T-cell (primary cell): ENCODE measurements around the gene HLCS. TPM values are rescaled to one million over a fixed set of nuclear protein-coding genes. Genes with fewer than 3 reads are reported as not detected.

Experiments used
- ATAC-seq, 4 experiments: fragments of 200-7000 bp in 3 of 4; fragments of 150-1000 bp in 1 of 4; cut with Tn5 transposase; replicated peaks in 1 of 4; 1 replicate in 3 of 4; 2 replicates in 1 of 4; pipeline ENCODE4 v1.10.0; 2021; ENCODE audit warnings: moderate library complexity in 3 of 4, mild to moderate bottlenecking in 2 of 4, moderate number of reproducible peaks in 1 of 4
- CTCF ChIA-PET, 2 donors: fragments of 300-600 bp; sonication (Branson Sonifier 250); formaldehyde crosslinking; loops; one replicate each; lab custom pipeline; 2022; ENCODE audit warnings: antibody characterized with exemption in 2 of 2; lab: Charles Lee
- POLR2A ChIA-PET, 2 donors: fragments of 300-600 bp; sonication (Branson Sonifier 250); formaldehyde crosslinking; loops; one replicate each; lab custom pipeline; 2022; ENCODE audit warnings: antibody characterized with exemption in 2 of 2; lab: Charles Lee
- DNase-seq, 35 experiments: peaks; one replicate each; pipeline versions ENCODE4 v3.0.0 to v3.0.0-alpha.2; 2013 to 2023
- H3K27ac ChIP-seq: one replicate; pipeline ENCODE4 v1.5.1; 2013; ENCODE audit warnings: low read length
- H3K27me3 ChIP-seq, 2 experiments: replicated peaks in 1 of 2; 1 replicate in 1 of 2; 2 replicates in 1 of 2; pipeline versions ENCODE4 v1.6.1 to v1.7.0; 2013; ENCODE audit warnings: low read length in 1 of 2, mixed read lengths in 1 of 2; ENCODE audit not compliant: control insufficient read depth in 2 of 2, insufficient read depth in 2 of 2; ENCODE audit errors: extremely low read depth in 1 of 2
- H3K36me3 ChIP-seq, 2 donors: 1 replicate in 1 of 2; 2 replicates in 1 of 2; pipeline versions ENCODE4 v1.6.1 to v1.7.0; 2013; ENCODE audit warnings: low read length in 1 of 2; ENCODE audit not compliant: control insufficient read depth in 2 of 2, insufficient read depth in 1 of 2; ENCODE audit errors: extremely low read depth in 1 of 2
- H3K4me1 ChIP-seq, 2 experiments: 1 replicate in 1 of 2; 2 replicates in 1 of 2; pipeline versions ENCODE4 v1.6.1 to v1.7.0; 2013; ENCODE audit warnings: low read length in 2 of 2, mixed read lengths in 1 of 2; ENCODE audit not compliant: insufficient read depth in 2 of 2, control insufficient read depth in 1 of 2; ENCODE audit errors: extremely low read depth in 1 of 2
- H3K4me3 ChIP-seq, 2 donors: 1 replicate in 1 of 2; 2 replicates in 1 of 2; pipeline versions ENCODE4 v1.5.1 to v1.7.0; 2013; ENCODE audit warnings: mild to moderate bottlenecking in 2 of 2, low read length in 1 of 2, moderate library complexity in 1 of 2; ENCODE audit not compliant: control insufficient read depth in 1 of 2; ENCODE audit errors: extremely low read depth in 1 of 2
- H3K9me3 ChIP-seq: 2 replicates; pipeline ENCODE4 v1.7.0; 2013
- H3K27ac Mint-ChIP-seq, 2 donors: one replicate each; pipeline ENCODE4 v1.8.0; 2020 to 2021; ENCODE audit warnings: mild to moderate bottlenecking in 2 of 2, mixed read lengths in 2 of 2
- H3K27me3 Mint-ChIP-seq, 2 donors: one replicate each; pipeline ENCODE4 v1.8.0; 2021 to 2022; ENCODE audit warnings: mixed read lengths in 2 of 2
- H3K36me3 Mint-ChIP-seq: one replicate; pipeline ENCODE4 v1.8.0; 2021; ENCODE audit warnings: mixed read lengths
- H3K4me1 Mint-ChIP-seq, 3 donors: one replicate each; pipeline ENCODE4 v1.8.0; 2020 to 2022; ENCODE audit warnings: mixed read lengths in 3 of 3, mild to moderate bottlenecking in 1 of 3
- H3K4me3 Mint-ChIP-seq, 3 donors: one replicate each; pipeline ENCODE4 v1.8.0; 2020 to 2022; ENCODE audit warnings: mild to moderate bottlenecking in 3 of 3, mixed read lengths in 3 of 3, moderate library complexity in 3 of 3
- H3K9me3 Mint-ChIP-seq, 3 donors: one replicate each; pipeline ENCODE4 v1.8.0; 2020 to 2022; ENCODE audit warnings: mixed read lengths in 3 of 3
- WGBS: methylation state at CpG from one replicate; pipeline ENCODE4 v1.1.5; 2013; ENCODE audit warnings: missing lambda C conversion rate; ENCODE audit not compliant: insufficient coverage; 5-methylcytosine and 5-hydroxymethylcytosine counted together
- total RNA-seq, 35 experiments: library from RNA in 6 of 35; stranded (reverse) in 6 of 35; fragments of 120-200 nt in 1 of 35; gene quantifications; one replicate each; pipeline versions ENCODE4 v1.2.1 to v1.2.4 and lab custom pipeline; 2013 to 2026

Gene HLCS
- total RNA-seq, 5 donors from 2014 or later (not counting 1 experiment from before 2014, with no cell fraction given), result 13.0 to 15.6 (median 13.8) TPM

GRCh38 chr21:36727866-36728265 lies 238.6 kb downstream of the HLCS start:
- peaks cover 0 to 28% of the 10 kb centered on the region in 2 experiments for H3K27me3 ChIP-seq
- no peak overlapping the region for H3K4me3 Mint-ChIP-seq
- H3K36me3 ChIP-seq, result no peaks in the 10 kb centered on the region
- 94% methylated on average over 6 of the region's 6 CpGs for WGBS
- CTCF ChIA-PET, result no interaction called here
- no peaks in the 10 kb centered on the region for H3K4me1 ChIP-seq
- H3K4me3 ChIP-seq, result no peak overlapping the region
- H3K36me3 Mint-ChIP-seq, result no peaks in the 10 kb centered on the region
- DNase-seq, result no peak
- H3K9me3 Mint-ChIP-seq, result no peaks in the 10 kb centered on the region
- H3K27ac Mint-ChIP-seq, result no peak overlapping the region
- no peaks in the 10 kb centered on the region for H3K9me3 ChIP-seq
- peaks cover 6 to 21% of the 10 kb centered on the region in 2 donors for H3K27me3 Mint-ChIP-seq
- POLR2A ChIA-PET, result no interaction called here
- H3K4me1 Mint-ChIP-seq, result no peaks in the 10 kb centered on the region
- ATAC-seq, result no peak
- H3K27ac ChIP-seq, result no peak overlapping the region

GRCh38 chr21:36725793-36726386 lies 240.6 kb downstream of the HLCS start:
- Histone ChIP-seq H3K36me3 (no peaks in the 10 kb centered on the region), H3K27ac (no peak overlapping the region), H3K4me3 (no peak overlapping the region), H3K9me3 (no peaks in the 10 kb centered on the region), H3K27me3 (peaks cover 0 to 38% of the 10 kb centered on the region in 2 experiments), H3K4me1 (no peaks in the 10 kb centered on the region)
- ATAC-seq, result no peak
- Mint-ChIP-seq H3K36me3 (no peaks in the 10 kb centered on the region), H3K27me3 (peaks cover 16 to 21% of the 10 kb centered on the region in 2 donors), H3K27ac (no peak overlapping the region), H3K4me3 (no peak overlapping the region), H3K9me3 (no peaks in the 10 kb centered on the region), H3K4me1 (no peaks in the 10 kb centered on the region)
- ChIA-PET POLR2A (no interaction called here), CTCF (no interaction called here)
- WGBS, result 90% methylated on average over 6 of the region's 12 CpGs
- DNase-seq, result no peak

- Mint-ChIP-seq H3K27me3 (peaks cover 25% of the 10 kb centered on the region in 2 donors), H3K4me1 (no peaks in the 10 kb centered on the region), H3K27ac (no peak overlapping the region), H3K36me3 (no peaks in the 10 kb centered on the region), H3K4me3 (no peak overlapping the region), H3K9me3 (no peaks in the 10 kb centered on the region)
- POLR2A ChIA-PET, result no interaction called here
- Histone ChIP-seq H3K27ac (no peak overlapping the region), H3K9me3 (no peaks in the 10 kb centered on the region), H3K4me1 (no peaks in the 10 kb centered on the region), H3K4me3 (no peak overlapping the region), H3K27me3 (peaks cover 2 to 43% of the 10 kb centered on the region in 2 experiments), H3K36me3 (no peaks in the 10 kb centered on the region)
- CTCF ChIA-PET, result no interaction called here
- WGBS, result no CpG with 5 or more reads among the region's 3 CpGs
- ATAC-seq (no peak), DNase-seq (no peak)
Observed at GRCh38 chr21:36724660-36725059, 241.8 kb downstream of the HLCS start.

GRCh38 chr21:36723371-36723881 lies 243.0 kb downstream of the HLCS start:
- Mint-ChIP-seq H3K4me3 (no peak overlapping the region), H3K27me3 (peaks cover 31 to 34% of the 10 kb centered on the region in 2 donors), H3K9me3 (no peaks in the 10 kb centered on the region), H3K36me3 (no peaks in the 10 kb centered on the region), H3K27ac (no peak overlapping the region), H3K4me1 (no peaks in the 10 kb centered on the region)
- ATAC-seq (no peak), DNase-seq (peak in 1 of 35 experiments; percentile 18)
- Histone ChIP-seq H3K4me3 (no peak overlapping the region), H3K9me3 (no peaks in the 10 kb centered on the region), H3K36me3 (no peaks in the 10 kb centered on the region), H3K27ac (no peak overlapping the region), H3K27me3 (peaks cover 2 to 53% of the 10 kb centered on the region in 2 experiments), H3K4me1 (no peaks in the 10 kb centered on the region)
- ChIA-PET POLR2A (no interaction called here), CTCF (no interaction called here)
- 89% methylated on average over 10 of the region's 14 CpGs for WGBS

- H3K36me3 Mint-ChIP-seq, result no peaks in the 10 kb centered on the region
- DNase-seq (peak in 1 of 35 experiments; percentile 18), ATAC-seq (no peak)
- peaks cover 2 to 54% of the 10 kb centered on the region in 2 experiments for H3K27me3 ChIP-seq
- no peaks in the 10 kb centered on the region for H3K36me3 ChIP-seq
- no peak overlapping the region for H3K4me3 Mint-ChIP-seq
- no peak overlapping the region for H3K4me3 ChIP-seq
- WGBS, result 82% methylated on average over 13 of the region's 25 CpGs
- POLR2A ChIA-PET, result no interaction called here
- H3K27ac Mint-ChIP-seq, result no peak overlapping the region
- H3K9me3 Mint-ChIP-seq, result no peaks in the 10 kb centered on the region
- H3K27ac ChIP-seq, result no peak overlapping the region
- H3K27me3 Mint-ChIP-seq, result peaks cover 38 to 40% of the 10 kb centered on the region in 2 donors
- H3K4me1 Mint-ChIP-seq, result no peaks in the 10 kb centered on the region
- CTCF ChIA-PET, result no interaction called here
- H3K4me1 ChIP-seq, result no peaks in the 10 kb centered on the region
- H3K9me3 ChIP-seq, result no peaks in the 10 kb centered on the region
Observed at GRCh38 chr21:36722370-36723368, 243.8 kb downstream of the HLCS start.

GRCh38 chr21:36721817-36722216 lies 244.7 kb downstream of the HLCS start:
- H3K4me1 ChIP-seq, result no peaks in the 10 kb centered on the region
- 83% methylated on average over 1 of the region's 7 CpGs for WGBS
- DNase-seq (no peak), ATAC-seq (no peak)
- H3K9me3 ChIP-seq, result no peaks in the 10 kb centered on the region
- Mint-ChIP-seq H3K27me3 (peaks cover 40% of the 10 kb centered on the region in 2 donors), H3K4me1 (no peaks in the 10 kb centered on the region), H3K27ac (no peak overlapping the region), H3K36me3 (no peaks in the 10 kb centered on the region), H3K9me3 (no peaks in the 10 kb centered on the region), H3K4me3 (no peak overlapping the region)
- H3K27me3 ChIP-seq, result peaks cover 2 to 59% of the 10 kb centered on the region in 2 experiments
- H3K4me3 ChIP-seq, result no peak overlapping the region
- CTCF ChIA-PET, result no interaction called here
- H3K36me3 ChIP-seq, result no peaks in the 10 kb centered on the region
- H3K27ac ChIP-seq, result no peak overlapping the region
- POLR2A ChIA-PET, result no interaction called here
